Measurements from ENCODE around the gene WDR88. TPM values are rescaled to one million over a fixed set of nuclear protein-coding genes. Genes with fewer than 3 reads are reported as not detected.

Gene WDR88
- total and polyA plus RNA-seq, 8 donors = not detected

DNA sequence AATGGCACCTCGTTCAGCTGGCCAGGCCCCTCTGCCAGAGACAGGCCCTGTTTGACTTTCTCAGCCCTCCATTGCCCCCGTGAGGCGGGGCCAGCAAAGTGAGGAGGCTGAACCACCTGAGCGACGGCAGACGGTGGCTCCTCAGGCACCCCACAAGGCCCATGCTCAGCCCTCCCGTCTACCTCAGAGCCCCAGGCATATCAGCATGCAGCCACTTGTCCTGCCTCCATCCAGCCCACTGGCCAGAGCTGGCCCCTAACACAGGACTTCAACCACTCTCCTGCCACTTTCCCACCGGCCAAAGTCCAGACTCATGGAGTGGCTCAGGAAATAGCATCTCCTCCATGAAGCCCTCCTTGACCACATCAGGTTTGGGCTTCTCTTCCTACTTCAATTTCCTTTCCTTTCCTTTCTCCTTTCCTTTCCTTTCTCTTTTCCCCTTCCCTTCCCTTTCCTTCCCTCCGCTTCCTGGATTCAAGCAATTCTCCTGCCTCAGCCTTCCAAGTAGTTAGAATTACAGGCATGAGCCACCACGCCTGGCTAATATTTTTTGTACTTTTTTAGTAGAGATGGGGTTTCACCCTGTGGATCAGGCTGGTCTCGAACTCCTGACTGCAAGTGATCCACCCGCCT, 84.4 kb downstream of the WDR88 start:
- no peak overlapping the region for H3K4me3 ChIP-seq
- no peak for DNase-seq
- WGBS, 5 donors = 65 to 86% (median 76%) methylated on average over 7 to 12 of the region's 12 CpGs

DNA sequence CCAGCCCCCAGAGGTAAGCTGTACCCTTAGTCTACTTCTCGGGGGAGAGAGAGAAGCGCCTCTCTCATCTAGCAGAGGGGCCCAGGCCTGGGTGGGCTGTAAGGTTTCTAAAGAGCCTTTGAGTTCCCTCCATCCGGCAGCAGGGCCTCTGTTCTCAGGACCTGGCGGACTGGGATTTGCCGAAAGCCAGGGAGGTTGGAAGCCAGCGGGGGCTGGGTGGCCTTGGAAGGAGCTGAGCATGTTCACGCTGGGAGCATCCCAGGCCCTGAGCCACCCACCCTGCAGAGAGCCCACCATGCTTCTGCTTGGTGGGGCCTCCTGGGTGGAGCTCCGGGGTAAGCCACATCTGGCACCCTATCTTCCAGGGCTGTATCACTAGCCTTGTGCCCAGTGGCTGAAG, 86.0 kb downstream of the WDR88 start:
- Histone ChIP-seq H3K36me3 (no peaks in the 10 kb centered on the region), H3K27ac (no peak overlapping the region), H3K9me3 (no peaks in the 10 kb centered on the region), H3K27me3 (peaks cover 0 to 47% (median 0%) of the 10 kb centered on the region in 3 donors), H3K4me3 (no peak overlapping the region), H3K4me1 (no peaks in the 10 kb centered on the region)
- intact Hi-C loops (cut with DNase I; ENCODE audit: low total_unique reads) = no loop called here
- TF ChIP-seq EP300 (IDR thresholded peaks at IDR 0.05) = no peak
- no peak for TF ChIP-seq POLR2AphosphoS5 (IDR thresholded peaks at IDR 0.05)
- TF ChIP-seq, protein P1, sequence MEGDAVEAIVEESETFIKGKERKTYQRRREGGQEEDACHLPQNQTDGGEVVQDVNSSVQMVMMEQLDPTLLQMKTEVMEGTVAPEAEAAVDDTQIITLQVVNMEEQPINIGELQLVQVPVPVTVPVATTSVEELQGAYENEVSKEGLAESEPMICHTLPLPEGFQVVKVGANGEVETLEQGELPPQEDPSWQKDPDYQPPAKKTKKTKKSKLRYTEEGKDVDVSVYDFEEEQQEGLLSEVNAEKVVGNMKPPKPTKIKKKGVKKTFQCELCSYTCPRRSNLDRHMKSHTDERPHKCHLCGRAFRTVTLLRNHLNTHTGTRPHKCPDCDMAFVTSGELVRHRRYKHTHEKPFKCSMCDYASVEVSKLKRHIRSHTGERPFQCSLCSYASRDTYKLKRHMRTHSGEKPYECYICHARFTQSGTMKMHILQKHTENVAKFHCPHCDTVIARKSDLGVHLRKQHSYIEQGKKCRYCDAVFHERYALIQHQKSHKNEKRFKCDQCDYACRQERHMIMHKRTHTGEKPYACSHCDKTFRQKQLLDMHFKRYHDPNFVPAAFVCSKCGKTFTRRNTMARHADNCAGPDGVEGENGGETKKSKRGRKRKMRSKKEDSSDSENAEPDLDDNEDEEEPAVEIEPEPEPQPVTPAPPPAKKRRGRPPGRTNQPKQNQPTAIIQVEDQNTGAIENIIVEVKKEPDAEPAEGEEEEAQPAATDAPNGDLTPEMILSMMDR (IDR thresholded peaks at IDR 0.05) = no peak
- no peak for TF ChIP-seq POLR2A (IDR thresholded peaks at IDR 0.05)
- DNase-seq = no peak
- 86 to 90% (median 88%) methylated on average over 8 of the region's 8 CpGs for WGBS, 5 donors

More for the DNA sequence above, 84.4 kb downstream of the WDR88 start:
- Histone ChIP-seq H3K4me1 (no peaks in the 10 kb centered on the region), H3K36me3 (no peaks in the 10 kb centered on the region), H3K27me3 (peaks cover 0 to 34% (median 0%) of the 10 kb centered on the region in 3 donors), H3K27ac (no peak overlapping the region), H3K9me3 (no peaks in the 10 kb centered on the region)
- intact Hi-C loops (cut with DNase I; ENCODE audit: low total_unique reads) = no loop called here
- TF ChIP-seq, protein P1 (IDR thresholded peaks at IDR 0.05) = no peak
- TF ChIP-seq POLR2AphosphoS5 (IDR thresholded peaks at IDR 0.05) = no peak
- TF ChIP-seq POLR2A (IDR thresholded peaks at IDR 0.05) = no peak
- TF ChIP-seq EP300 (IDR thresholded peaks at IDR 0.05) = no peak

DNA sequence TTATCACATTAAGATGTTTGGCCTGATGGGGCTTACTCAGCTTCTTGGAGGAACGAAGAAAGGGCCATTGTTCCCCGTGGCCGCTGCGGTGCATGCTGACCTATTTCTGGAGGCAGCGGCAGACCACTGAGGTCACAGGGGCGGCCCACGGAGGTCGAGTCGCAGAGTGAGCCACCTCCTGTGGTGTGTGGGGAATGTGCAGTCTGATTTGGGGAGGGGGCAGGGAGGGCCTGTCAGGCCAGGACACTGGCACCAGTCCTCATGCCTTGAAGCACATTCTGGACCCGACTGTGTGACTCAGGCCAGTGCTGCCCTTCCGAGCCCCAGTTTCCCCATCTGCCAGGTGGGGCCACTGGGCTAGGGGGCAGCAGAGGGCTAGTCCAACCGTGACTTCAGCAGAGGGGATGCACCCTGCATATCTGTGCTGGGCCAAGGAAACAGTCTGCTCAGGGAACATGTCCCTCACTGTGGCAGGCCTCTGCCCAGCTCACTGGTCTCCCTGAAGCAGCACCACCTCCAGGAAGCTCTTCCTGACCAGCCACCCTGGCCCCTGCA, 87.4 kb downstream of the WDR88 start:
- H3K4me1 ChIP-seq = no peaks in the 10 kb centered on the region
- H3K27me3 ChIP-seq = peaks cover under 1 to 62% (median 6%) of the 10 kb centered on the region in 3 donors
- no peak overlapping the region for H3K4me3 ChIP-seq
- H3K27ac ChIP-seq = no peak overlapping the region
- no peaks in the 10 kb centered on the region for H3K9me3 ChIP-seq
- no peak for DNase-seq
- intact Hi-C loops (cut with DNase I; ENCODE audit: low total_unique reads) = no loop called here
- TF ChIP-seq EP300 (IDR thresholded peaks at IDR 0.05) (no peak), POLR2AphosphoS5 (IDR thresholded peaks at IDR 0.05) (no peak), POLR2A (IDR thresholded peaks at IDR 0.05) (no peak)
- TF ChIP-seq, protein P1 (IDR thresholded peaks at IDR 0.05) = no peak
- 35 to 53% (median 37%) methylated on average over 5 to 12 of the region's 12 CpGs for WGBS, 5 donors
- no peaks in the 10 kb centered on the region for H3K36me3 ChIP-seq

DNA sequence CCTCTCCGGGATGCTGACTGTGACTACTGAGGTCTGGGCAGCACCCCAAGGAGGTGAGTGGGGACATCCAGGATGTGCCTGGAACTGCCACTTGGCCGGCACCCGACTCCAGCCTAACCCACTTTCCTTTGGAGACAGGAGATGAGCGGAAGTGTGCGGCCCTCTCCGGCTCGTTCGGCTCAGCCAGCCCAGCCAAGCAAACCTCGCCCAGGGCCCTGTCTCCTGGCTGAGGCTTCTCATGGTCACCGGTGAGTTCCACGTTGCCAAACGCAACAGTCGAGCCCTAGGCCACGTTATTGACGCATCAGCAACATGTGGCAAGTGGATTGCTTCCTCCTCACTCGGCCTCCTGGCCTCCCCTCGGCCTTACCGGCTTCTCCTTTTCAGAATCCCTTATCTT, 88.2 kb downstream of the WDR88 start:
- no peak overlapping the region for H3K4me3 ChIP-seq
- DNase-seq = no peak

More for the DNA sequence above, 88.2 kb downstream of the WDR88 start:
- intact Hi-C loops (cut with DNase I; ENCODE audit: low total_unique reads) = no loop called here
- Histone ChIP-seq H3K27me3 (peaks cover 6 to 69% (median 13%) of the 10 kb centered on the region in 3 donors), H3K9me3 (no peaks in the 10 kb centered on the region), H3K27ac (no peak overlapping the region), H3K36me3 (no peaks in the 10 kb centered on the region), H3K4me1 (peaks cover 0 to 3% (median 2%) of the 10 kb centered on the region in 4 donors)
- TF ChIP-seq EP300 (IDR thresholded peaks at IDR 0.05) = no peak
- TF ChIP-seq POLR2A (IDR thresholded peaks at IDR 0.05) = no peak
- TF ChIP-seq, protein P1 (IDR thresholded peaks at IDR 0.05) = no peak
- TF ChIP-seq POLR2AphosphoS5 (IDR thresholded peaks at IDR 0.05) = no peak
- 88 to 92% (median 89%) methylated on average over 16 to 18 of the region's 18 CpGs for WGBS, 5 donors
